SK-N-SH treated with all-trans-retinoic acid at 6 μM for 48 hours (cell line): ENCODE data around the gene TMEM86A.

Experiments used
- ATAC-seq: fragments of 200-7000 bp; cut with Tn5 transposase; 3 replicates; pipeline ENCODE4 v1.9.1; 2020; ENCODE audit warnings: mild to moderate bottlenecking, moderate library complexity
- ARNTL ChIP-seq: fragments of 450-650 bp; formaldehyde crosslinking; IDR thresholded peaks from 2 replicates; pipeline ENCODE4 v1.5.0; 2020; ENCODE audit warnings: low read depth, mild to moderate bottlenecking, moderate library complexity, borderline replicate concordance
- BACH2 ChIP-seq: fragments of 250-450 bp; sonication (Bioruptor Pico); IDR thresholded peaks from 2 replicates; pipeline ENCODE4 v1.9.0; 2021; ENCODE audit warnings: mild to moderate bottlenecking, borderline replicate concordance
- CSDC2 ChIP-seq: fragments of 250-450 bp; sonication (Bioruptor Pico); IDR thresholded peaks from 2 replicates; pipeline ENCODE4 v1.5.0; 2020; ENCODE audit warnings: mild to moderate bottlenecking, moderate library complexity
- ESRRG ChIP-seq: fragments of 250-450 bp; sonication (Bioruptor Pico); IDR thresholded peaks from 2 replicates; pipeline ENCODE4 v1.6.1; 2021; ENCODE audit warnings: mild to moderate bottlenecking
- GLIS3 ChIP-seq: fragments of 250-450 bp; sonication (Bioruptor Pico); IDR thresholded peaks from 2 replicates; pipeline ENCODE4 v1.5.0; 2020; ENCODE audit warnings: mild to moderate bottlenecking, moderate library complexity
- ISL1 ChIP-seq: fragments of 250-450 bp; sonication (Bioruptor Pico); IDR thresholded peaks from 2 replicates; pipeline ENCODE4 v2.1.2; 2022; ENCODE audit warnings: mild to moderate bottlenecking, moderate library complexity
- OSR1 ChIP-seq: fragments of 250-450 bp; sonication (Bioruptor Pico); IDR thresholded peaks from 2 replicates; pipeline ENCODE4 v1.8.0; 2022; ENCODE audit warnings: moderate library complexity, mild to moderate bottlenecking, inconsistent platforms
- PPARA ChIP-seq: fragments of 250-450 bp; sonication (Bioruptor Pico); IDR thresholded peaks from 2 replicates; pipeline ENCODE4 v1.5.0; 2020; ENCODE audit warnings: mild to moderate bottlenecking, borderline replicate concordance
- RARB ChIP-seq: fragments of 250-450 bp; sonication (Bioruptor Pico); IDR thresholded peaks from 2 replicates; pipeline ENCODE4 v1.8.0; 2021; ENCODE audit warnings: mild to moderate bottlenecking, moderate library complexity
- SNAI2 ChIP-seq: fragments of 250-450 bp; sonication (Bioruptor Pico); IDR thresholded peaks from 2 replicates; pipeline ENCODE4 v1.5.0; 2020; ENCODE audit warnings: mild to moderate bottlenecking, moderate library complexity
- TOX ChIP-seq: fragments of 250-450 bp; sonication (Bioruptor Pico); IDR thresholded peaks from 2 replicates; pipeline ENCODE4 v1.8.0; 2021; ENCODE audit warnings: mild to moderate bottlenecking, moderate library complexity, borderline replicate concordance
- ZC3H10 ChIP-seq: fragments of 250-450 bp; sonication (Bioruptor Pico); IDR thresholded peaks from 2 replicates; pipeline ENCODE4 v1.5.1; 2021; ENCODE audit warnings: mild to moderate bottlenecking, moderate library complexity
- ZFP3 ChIP-seq: fragments of 250-450 bp; sonication (Bioruptor Pico); IDR thresholded peaks from 2 replicates; pipeline ENCODE4 v1.5.0; 2020; ENCODE audit warnings: mild to moderate bottlenecking, moderate library complexity
- ZFP30 ChIP-seq: fragments of 450-650 bp; formaldehyde crosslinking; IDR thresholded peaks from 2 replicates; pipeline ENCODE4 v1.5.0; 2022; ENCODE audit warnings: mild to moderate bottlenecking, moderate library complexity
- ZNF565 ChIP-seq: fragments of 450-650 bp; formaldehyde crosslinking; conservative IDR thresholded peaks from 2 replicates; pipeline ENCODE4 v1.5.0; 2020; ENCODE audit warnings: low read depth, mild to moderate bottlenecking, moderate library complexity
- ZNF70 ChIP-seq: fragments of 450-650 bp; formaldehyde crosslinking; IDR thresholded peaks from 2 replicates; pipeline ENCODE4 v1.5.0; 2020; ENCODE audit warnings: mild to moderate bottlenecking, moderate library complexity
- ZNF8 ChIP-seq: fragments of 450-650 bp; formaldehyde crosslinking; IDR thresholded peaks from 2 replicates; pipeline ENCODE4 v1.5.0; 2020; ENCODE audit warnings: mild to moderate bottlenecking, moderate library complexity
- TF ChIP-seq, protein P1 (sequence below): fragments of 250-450 bp; sonication (Bioruptor Pico); IDR thresholded peaks from 2 replicates; pipeline ENCODE4 v1.8.0; 2021; ENCODE audit warnings: low read depth, mild to moderate bottlenecking, moderate library complexity, borderline replicate concordance
- TF ChIP-seq, protein P2 (sequence below): fragments of 250-450 bp; sonication (Bioruptor Pico); IDR thresholded peaks from 2 replicates; pipeline ENCODE4 v1.8.0; 2020; ENCODE audit warnings: mild to moderate bottlenecking, moderate library complexity, borderline replicate concordance
- TF ChIP-seq, protein P3 (sequence below): fragments of 250-450 bp; sonication (Bioruptor Pico); IDR thresholded peaks from 2 replicates; pipeline ENCODE4 v1.5.1; 2020; ENCODE audit warnings: low read depth, mild to moderate bottlenecking, moderate library complexity
- TF ChIP-seq, protein P4 (sequence below): fragments of 250-450 bp; sonication (Bioruptor Pico); IDR thresholded peaks from 2 replicates; pipeline ENCODE4 v1.5.1; 2021; ENCODE audit warnings: mild to moderate bottlenecking, moderate library complexity

TMEM86A gene

DNA sequence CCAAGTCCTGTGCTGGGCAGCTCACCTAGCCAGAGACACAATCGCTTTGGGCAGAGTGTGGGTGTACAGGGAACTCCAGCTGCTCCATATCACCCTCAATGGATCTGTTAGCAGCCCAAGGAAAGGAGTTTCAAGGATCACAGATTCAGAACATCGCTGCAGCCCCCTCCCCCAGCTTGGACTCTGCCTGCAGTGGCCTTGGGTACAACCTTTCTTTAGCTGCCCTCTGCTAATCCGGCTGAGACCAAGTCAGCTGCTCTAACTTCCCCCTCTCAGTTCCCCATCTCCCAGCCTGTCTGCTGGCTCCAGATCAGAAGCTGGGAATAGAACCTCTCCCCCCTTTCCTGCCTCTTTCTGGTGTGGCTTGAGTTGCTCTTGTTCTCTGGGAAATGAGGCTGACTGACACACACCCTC is 1.3 kb downstream of the TMEM86A start:
- TF ChIP-seq ARNTL (CRISPR knock-in tag) = no peak
- no peak for TF ChIP-seq ISL1
- TF ChIP-seq, all 23 proteins: peak for 0
- no peak for ATAC-seq

DNA sequence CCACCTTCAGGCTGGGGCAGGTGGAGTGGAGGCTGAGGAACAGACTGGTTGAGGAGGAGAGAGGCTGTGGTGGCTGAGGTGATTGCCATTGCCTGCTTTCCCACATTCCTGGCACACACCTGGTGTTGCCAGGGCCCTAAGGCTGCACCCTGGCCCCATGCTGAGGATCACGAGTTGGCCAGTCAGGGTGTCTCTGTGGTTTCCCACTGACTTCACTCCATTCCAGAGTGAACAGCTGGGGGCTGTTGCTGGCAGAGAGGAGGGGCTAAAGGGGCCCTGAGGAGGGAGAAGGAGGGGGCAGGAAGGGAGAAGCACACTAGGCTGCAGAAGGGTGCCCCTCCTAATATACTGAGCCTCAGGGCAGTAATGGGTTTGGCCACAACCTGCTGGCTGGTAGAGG is 1.8 kb downstream of the TMEM86A start:
- TF ChIP-seq SNAI2 (CRISPR knock-in tag) (no peak), ARNTL (CRISPR knock-in tag) (no peak), PPARA (CRISPR knock-in tag) (no peak), ZNF70 (CRISPR knock-in tag) (no peak), ZNF565 (CRISPR knock-in tag) (no peak), CSDC2 (CRISPR knock-in tag) (no peak), ISL1 (no peak), ZFP30 (CRISPR knock-in tag) (no peak), TOX (no peak), GLIS3 (CRISPR knock-in tag) (no peak), ZNF8 (CRISPR knock-in tag) (no peak), BACH2 (no peak), ZC3H10 (CRISPR knock-in tag) (no peak), OSR1 (no peak)
- TF ChIP-seq, protein P1, sequence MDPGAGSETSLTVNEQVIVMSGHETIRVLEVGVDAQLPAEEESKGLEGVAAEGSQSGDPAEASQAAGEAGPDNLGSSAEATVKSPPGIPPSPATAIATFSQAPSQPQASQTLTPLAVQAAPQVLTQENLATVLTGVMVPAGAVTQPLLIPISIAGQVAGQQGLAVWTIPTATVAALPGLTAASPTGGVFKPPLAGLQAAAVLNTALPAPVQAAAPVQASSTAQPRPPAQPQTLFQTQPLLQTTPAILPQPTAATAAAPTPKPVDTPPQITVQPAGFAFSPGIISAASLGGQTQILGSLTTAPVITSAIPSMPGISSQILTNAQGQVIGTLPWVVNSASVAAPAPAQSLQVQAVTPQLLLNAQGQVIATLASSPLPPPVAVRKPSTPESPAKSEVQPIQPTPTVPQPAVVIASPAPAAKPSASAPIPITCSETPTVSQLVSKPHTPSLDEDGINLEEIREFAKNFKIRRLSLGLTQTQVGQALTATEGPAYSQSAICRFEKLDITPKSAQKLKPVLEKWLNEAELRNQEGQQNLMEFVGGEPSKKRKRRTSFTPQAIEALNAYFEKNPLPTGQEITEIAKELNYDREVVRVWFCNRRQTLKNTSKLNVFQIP (CRISPR knock-in tag) = no peak
- ATAC-seq = no peak

DNA sequence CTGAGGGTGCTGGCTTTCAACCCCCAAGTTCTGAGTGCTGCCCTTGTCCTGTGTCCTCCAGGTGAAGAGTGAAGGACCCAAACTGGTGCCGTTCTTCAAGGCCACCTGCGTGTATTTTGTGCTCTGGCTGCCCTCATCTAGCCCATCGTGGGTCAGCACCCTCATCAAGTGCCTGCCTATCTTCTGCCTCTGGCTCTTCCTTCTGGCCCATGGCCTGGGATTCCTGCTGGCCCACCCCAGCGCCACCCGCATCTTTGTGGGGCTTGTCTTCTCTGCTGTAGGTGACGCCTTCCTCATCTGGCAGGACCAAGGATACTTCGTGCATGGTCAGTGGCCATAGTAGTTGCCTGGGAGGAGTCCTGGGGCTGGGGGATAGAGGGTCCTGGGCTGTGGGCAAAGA is 2.3 kb downstream of the TMEM86A start:
- no peak for ATAC-seq
- TF ChIP-seq ZC3H10 (CRISPR knock-in tag) (no peak), OSR1 (no peak), ZNF565 (CRISPR knock-in tag) (no peak), ZFP30 (CRISPR knock-in tag) (no peak), CSDC2 (CRISPR knock-in tag) (no peak), ARNTL (CRISPR knock-in tag) (no peak), RARB (CRISPR knock-in tag) (no peak), BACH2 (no peak), ESRRG (CRISPR knock-in tag) (no peak), GLIS3 (CRISPR knock-in tag) (no peak), TOX (no peak)
- TF ChIP-seq, protein P2, sequence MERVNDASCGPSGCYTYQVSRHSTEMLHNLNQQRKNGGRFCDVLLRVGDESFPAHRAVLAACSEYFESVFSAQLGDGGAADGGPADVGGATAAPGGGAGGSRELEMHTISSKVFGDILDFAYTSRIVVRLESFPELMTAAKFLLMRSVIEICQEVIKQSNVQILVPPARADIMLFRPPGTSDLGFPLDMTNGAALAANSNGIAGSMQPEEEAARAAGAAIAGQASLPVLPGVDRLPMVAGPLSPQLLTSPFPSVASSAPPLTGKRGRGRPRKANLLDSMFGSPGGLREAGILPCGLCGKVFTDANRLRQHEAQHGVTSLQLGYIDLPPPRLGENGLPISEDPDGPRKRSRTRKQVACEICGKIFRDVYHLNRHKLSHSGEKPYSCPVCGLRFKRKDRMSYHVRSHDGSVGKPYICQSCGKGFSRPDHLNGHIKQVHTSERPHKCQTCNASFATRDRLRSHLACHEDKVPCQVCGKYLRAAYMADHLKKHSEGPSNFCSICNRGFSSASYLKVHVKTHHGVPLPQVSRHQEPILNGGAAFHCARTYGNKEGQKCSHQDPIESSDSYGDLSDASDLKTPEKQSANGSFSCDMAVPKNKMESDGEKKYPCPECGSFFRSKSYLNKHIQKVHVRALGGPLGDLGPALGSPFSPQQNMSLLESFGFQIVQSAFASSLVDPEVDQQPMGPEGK (CRISPR knock-in tag) = no peak
- TF ChIP-seq, protein P1 (CRISPR knock-in tag) = no peak
- TF ChIP-seq, protein P3, sequence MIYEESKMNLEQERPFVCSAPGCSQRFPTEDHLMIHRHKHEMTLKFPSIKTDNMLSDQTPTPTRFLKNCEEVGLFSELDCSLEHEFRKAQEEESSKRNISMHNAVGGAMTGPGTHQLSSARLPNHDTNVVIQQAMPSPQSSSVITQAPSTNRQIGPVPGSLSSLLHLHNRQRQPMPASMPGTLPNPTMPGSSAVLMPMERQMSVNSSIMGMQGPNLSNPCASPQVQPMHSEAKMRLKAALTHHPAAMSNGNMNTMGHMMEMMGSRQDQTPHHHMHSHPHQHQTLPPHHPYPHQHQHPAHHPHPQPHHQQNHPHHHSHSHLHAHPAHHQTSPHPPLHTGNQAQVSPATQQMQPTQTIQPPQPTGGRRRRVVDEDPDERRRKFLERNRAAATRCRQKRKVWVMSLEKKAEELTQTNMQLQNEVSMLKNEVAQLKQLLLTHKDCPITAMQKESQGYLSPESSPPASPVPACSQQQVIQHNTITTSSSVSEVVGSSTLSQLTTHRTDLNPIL = no peak
- TF ChIP-seq, all 23 proteins: peak for 0

DNA sequence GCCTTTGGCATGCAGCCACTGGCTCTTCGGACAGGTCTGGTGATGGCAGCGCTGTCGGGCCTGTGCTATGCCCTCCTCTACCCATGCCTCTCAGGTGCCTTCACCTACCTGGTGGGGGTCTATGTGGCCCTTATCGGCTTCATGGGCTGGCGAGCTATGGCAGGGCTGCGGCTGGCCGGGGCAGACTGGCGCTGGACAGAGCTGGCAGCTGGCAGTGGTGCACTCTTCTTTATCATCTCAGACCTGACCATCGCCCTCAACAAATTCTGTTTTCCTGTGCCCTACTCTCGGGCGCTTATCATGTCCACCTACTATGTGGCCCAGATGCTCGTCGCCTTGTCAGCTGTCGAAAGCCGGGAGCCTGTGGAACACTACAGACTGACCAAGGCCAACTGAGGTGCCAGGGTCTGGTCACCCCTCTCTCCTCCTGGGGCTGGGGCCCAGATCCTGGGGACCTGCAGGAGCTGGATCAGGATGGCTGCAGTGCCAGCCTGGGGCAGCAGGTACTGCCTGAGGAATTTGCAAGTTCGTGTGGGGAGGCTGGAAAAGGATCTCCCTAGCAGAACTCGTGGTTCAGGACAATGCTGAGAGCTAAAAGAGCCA is 3.1 kb downstream of the TMEM86A start:
- TF ChIP-seq, protein P3 = no peak
- no peak for TF ChIP-seq ZFP3 (CRISPR knock-in tag)
- TF ChIP-seq, protein P4, sequence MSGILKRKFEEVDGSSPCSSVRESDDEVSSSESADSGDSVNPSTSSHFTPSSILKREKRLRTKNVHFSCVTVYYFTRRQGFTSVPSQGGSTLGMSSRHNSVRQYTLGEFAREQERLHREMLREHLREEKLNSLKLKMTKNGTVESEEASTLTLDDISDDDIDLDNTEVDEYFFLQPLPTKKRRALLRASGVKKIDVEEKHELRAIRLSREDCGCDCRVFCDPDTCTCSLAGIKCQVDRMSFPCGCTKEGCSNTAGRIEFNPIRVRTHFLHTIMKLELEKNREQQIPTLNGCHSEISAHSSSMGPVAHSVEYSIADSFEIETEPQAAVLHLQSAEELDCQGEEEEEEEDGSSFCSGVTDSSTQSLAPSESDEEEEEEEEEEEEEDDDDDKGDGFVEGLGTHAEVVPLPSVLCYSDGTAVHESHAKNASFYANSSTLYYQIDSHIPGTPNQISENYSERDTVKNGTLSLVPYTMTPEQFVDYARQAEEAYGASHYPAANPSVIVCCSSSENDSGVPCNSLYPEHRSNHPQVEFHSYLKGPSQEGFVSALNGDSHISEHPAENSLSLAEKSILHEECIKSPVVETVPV (CRISPR knock-in tag) = no peak
- TF ChIP-seq, protein P1 (CRISPR knock-in tag) = no peak
- no peak for TF ChIP-seq CSDC2 (CRISPR knock-in tag)
- TF ChIP-seq ZNF8 (CRISPR knock-in tag) = no peak
- no peak for TF ChIP-seq BACH2
- TF ChIP-seq ISL1 = no peak
- no peak for TF ChIP-seq ZFP30 (CRISPR knock-in tag)
- no peak for TF ChIP-seq OSR1
- ATAC-seq = no peak
